ENCODE results near the gene ASB12.
"Not testable (repeated sequence)": the region's sequence is repeated elsewhere in the genome, so short reads cannot be mapped to it uniquely, and the experiment has no call there.

ASB12 gene

DNA sequence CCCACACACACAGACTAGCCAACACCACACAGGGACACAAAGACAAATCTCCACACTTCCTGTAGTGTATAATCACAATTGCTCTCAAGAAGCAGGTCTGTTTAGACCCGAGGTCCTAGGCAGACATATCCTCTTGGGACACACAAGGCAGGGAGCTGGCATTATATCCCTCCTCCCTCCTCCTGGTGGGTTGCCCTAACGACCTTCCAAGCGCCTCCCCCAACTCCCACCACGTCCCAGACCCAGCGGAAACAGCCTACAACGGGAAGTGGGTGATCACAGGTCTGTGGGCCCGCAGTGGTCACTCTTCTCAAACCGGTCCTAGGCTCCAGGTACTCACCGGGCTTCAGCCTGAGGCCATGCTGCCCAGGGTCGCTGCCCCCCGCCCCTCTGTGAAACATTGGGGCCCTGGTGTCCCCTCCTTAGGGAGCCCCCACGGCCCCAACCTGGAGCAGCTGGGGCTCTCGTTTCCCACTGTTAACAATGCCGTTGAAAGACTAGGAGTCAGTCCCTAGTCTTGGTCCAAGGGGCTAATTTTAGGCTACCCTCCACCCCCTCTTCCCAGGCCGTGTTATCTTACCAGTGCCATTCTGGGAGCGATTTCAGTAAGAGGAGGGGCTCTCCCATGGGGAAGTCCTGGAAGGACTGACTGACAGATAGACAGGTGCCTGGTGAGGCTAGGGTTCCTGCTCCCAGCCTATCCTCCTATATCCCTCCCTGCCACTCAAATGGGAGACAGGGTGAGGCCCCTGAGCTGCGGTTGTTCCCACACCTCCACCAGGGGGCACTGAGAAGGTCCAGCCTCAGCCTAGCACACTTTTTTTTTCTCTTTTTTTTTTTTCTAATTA, at the start of gene ASB12:
ASB12 (minus strand) TSS at position 485 of the 848 bp plus-strand sequence. CDS start 4,957 bp downstream, outside the sequence.
- Histone ChIP-seq H3K4me3 (no peak within 1 kb of the TSS), H3K27ac (no peak within 1 kb of the TSS)

GRCh38 chrX:64265265-64265664, 34.9 kb upstream of the ASB12 start:
- H3K27ac ChIP-seq, result no peak overlapping the region

DNA sequence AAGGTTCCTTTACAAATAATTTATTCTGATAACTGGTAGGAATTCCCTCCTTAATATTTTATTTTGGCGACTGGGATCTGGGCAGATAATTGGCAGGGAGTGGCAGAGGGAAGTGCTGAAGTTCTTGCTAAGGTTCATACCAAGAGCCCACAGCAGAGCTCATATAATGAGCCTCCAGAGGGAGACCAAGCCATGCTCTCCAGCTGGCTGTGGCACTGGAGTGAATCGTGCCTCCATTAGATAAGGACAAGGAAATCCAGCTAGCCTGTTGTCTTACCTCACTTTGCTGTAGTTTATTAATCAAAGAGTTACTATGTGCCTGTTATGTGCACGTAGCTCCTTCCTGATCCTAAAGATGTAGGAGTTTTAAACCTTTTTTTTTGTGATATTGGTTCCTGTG, 1.3 kb downstream of the ASB12 start:
- Histone ChIP-seq H3K27ac (no peak overlapping the region), H3K4me3 (no peak overlapping the region)

More at GRCh38 chrX:64265265-64265664, 34.9 kb upstream of the ASB12 start:
- no peak overlapping the region for H3K4me3 ChIP-seq

GRCh38 chrX:64218023-64218422, 12.4 kb downstream of the ASB12 start:
- Histone ChIP-seq H3K4me3 (no peak overlapping the region), H3K27ac (no peak overlapping the region)

- not testable (repeated sequence) for H3K4me3 ChIP-seq, H3K27ac ChIP-seq
Measured at GRCh38 chrX:64213989-64214388, 16.4 kb downstream of the ASB12 start.

DNA sequence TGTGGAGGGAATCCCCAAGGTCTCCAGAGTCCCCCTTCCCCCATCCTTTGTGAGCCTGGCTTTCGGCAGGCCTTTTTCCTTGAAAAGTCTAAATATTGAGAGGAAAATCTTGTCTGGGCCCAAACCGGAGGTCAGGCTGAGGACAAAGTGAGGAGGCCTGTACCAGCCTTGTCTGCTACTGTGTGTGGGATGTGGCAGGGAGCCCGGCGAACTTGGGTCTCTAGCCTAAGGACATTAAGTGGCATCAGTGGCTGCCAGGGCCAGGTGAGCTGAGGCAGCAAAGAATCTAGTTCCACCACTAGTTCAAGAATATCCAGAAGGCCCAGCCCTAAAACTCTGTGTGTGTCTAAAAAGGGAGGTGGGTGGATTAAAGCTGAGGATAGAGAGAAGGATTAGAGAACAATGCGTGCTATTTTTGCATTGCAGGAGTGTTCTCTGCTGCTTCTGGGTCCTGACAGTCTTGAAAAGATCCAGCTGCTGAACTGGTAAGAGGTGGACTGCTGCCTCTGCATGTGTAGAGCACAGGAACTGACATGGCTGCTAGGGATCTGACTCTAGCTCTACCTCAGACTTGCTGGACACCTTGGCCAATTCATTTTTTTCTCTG, 23.7 kb downstream of the ASB12 start:
- H3K27ac ChIP-seq, result peak overlapping the region in 20 of 21 experiments; percentile 48 to 92 (median 84)

GRCh38 chrX:64205735-64206501, 24.5 kb downstream of the ASB12 start:
- Histone ChIP-seq H3K27ac (peak overlapping the region; percentile 31 to 92 (median 84)), H3K4me3 (peak overlapping the region; percentile 50 to 67 (median 60))

More for the DNA sequence above, 23.7 kb downstream of the ASB12 start:
- H3K4me3 ChIP-seq, result peak overlapping the region in 6 of 7 experiments; percentile 51 to 67 (median 60)

DNA sequence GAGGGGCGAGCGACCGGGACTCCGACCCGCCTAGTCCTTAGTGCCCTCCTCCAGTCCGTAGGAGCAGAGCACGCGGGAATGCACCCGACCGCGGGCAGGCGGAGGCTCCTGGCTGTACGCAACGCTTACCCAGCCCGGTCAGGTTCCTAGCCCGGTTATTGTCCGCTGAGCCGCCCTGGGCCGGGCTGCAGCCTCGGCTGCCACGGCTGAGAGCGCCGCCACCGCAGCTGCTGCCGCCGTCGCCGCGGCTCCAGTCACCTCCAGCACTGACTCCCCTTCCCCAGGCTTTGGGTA, 25.0 kb downstream of the ASB12 start, which contains the start of gene AMER1:
AMER1 (minus strand) TSS at position 268 of the 294 bp plus-strand sequence. CDS start 12,422 bp downstream, outside the sequence.
- peak within 1 kb of the TSS; percentile 50 to 67 (median 60) for H3K4me3 ChIP-seq
- peak within 1 kb of the TSS; percentile 31 to 92 (median 84) for H3K27ac ChIP-seq

GRCh38 chrX:64204701-64205440, 25.5 kb downstream of the ASB12 start:
- H3K27ac ChIP-seq, result peak overlapping the region in 19 of 21 experiments; percentile 32 to 92 (median 84)
- H3K4me3 ChIP-seq, result peak overlapping the region; percentile 50 to 67 (median 60)

GRCh38 chrX:64204252-64204651, 26.2 kb downstream of the ASB12 start:
- peak overlapping the region; percentile 50 to 67 (median 60) for H3K4me3 ChIP-seq
- peak overlapping the region in 11 of 21 experiments; percentile 75 to 91 (median 85) for H3K27ac ChIP-seq

GRCh38 chrX:64202808-64203325, 27.5 kb downstream of the ASB12 start:
- Histone ChIP-seq H3K27ac (no peak overlapping the region), H3K4me3 (no peak overlapping the region)

DNA sequence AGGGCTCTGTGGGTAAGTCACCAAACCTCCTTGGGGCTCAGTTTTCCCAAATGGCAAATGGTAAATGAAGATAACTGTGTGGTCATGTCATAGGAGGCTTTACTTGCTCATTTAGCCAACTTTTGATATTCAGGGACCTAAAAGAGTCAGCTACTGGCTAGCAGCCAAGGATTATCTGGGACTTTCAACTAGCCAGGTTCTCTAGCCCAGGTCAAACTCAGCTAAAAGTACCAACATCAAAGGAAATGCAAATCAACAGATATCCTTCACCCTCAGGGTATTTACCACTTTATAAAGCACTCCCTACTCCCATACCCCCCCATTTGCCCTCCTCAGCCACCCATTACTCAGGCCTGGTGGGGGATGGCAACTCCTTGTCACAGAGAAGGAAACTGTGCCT, 32.4 kb downstream of the ASB12 start:
- no peak overlapping the region for H3K27ac ChIP-seq
- no peak overlapping the region for H3K4me3 ChIP-seq

DNA sequence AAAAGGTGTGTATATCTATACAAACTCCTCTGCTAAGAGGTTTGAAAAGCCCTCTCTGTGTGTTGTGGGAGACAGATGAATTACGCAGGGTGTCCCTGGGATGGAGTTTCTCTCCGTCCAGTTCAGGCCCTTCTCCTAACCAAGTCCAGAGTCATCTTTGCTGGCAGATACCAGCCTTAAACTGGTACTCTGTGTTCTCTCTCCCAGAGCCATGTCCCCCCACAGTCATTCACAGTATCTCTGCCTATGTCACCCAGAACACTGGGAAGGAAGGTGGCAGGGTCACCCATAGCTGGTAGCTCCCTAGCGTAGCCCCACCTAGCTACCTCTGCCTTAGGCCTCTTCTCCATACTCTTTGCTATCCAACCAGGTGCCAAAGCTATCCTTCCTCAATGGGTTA, 33.8 kb downstream of the ASB12 start:
- H3K27ac ChIP-seq, result no peak overlapping the region

GRCh38 chrX:64195862-64196261, 34.5 kb downstream of the ASB12 start:
- Histone ChIP-seq H3K4me3 (no peak overlapping the region), H3K27ac (no peak overlapping the region)

More for the DNA sequence above, 33.8 kb downstream of the ASB12 start:
- no peak overlapping the region for H3K4me3 ChIP-seq

DNA sequence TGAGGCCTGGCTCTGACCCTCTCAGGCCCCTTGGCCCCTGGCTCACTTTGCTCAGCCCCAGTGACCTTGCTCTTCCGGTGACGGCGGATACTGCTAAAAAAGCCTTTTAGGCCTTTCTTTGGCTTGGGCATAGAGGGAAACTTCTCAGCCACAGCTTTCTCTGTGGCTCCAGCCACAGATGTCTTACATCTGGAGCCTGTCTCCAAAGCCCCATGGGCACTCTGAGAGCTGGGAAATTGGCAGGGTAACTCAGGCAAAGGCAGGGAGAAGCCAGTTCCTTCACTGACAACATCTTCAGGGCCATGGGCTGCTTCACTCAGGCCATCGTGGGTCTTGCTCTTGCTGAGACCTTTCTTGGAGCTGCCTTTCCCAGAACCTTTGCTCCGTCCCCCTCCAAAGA, 37.7 kb downstream of the ASB12 start:
- Histone ChIP-seq H3K27ac (no peak overlapping the region), H3K4me3 (no peak overlapping the region)

DNA sequence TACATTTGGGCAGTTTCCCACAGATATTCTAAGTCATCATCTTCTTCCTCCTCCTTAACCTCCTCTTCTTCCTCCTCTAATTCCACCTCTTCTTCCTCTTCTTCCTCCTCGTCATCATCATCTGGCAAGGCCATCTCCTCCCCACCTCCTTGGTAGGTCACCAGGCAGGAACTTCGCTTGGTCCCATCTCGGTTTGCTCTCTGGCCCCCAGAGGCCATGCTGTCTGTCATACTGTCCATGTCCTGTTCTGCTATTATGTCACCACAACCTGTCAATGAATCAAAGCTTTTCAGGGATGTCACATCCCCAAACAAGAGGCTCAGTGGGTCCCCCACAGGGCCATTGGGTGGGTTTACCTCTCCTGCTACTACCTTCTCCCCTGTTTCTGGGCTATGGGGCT, 38.4 kb downstream of the ASB12 start:
- Histone ChIP-seq H3K27ac (no peak overlapping the region), H3K4me3 (no peak overlapping the region)

DNA sequence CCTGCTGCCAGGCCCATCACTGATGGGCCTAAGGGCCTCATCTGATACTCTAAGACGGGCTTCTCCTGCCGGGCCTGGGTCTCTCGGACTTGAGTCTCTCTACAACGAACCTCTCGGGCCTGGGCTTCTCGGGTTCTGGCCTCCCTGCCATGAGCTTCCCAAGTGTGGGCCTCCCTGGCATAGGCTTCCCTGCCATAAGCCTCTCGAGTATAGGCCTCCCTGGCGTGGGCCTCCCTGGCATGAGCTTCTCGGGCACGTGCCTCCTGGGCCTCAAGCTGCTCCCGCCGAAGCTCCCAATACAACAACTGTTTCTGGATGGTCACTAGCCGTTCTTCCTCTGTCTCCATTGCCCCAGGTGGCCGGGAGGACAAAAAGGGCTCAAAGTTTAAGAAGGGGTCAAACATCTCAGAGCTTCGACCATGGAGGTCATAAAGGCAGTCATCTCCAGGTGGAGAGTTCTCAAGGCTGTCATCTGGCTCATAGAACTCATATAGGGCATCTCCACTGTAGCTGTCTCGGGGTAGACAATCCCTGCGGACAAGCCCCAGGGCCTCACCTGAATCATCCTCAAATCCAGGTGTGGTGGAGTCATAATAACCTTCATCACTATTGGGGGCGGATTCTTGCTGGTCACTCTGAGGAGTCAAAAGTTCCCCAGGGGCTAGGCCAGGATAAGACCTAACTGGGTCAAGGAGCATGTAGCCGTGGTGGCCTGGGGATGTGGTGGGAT, 39.0 kb downstream of the ASB12 start:
- no peak overlapping the region for H3K27ac ChIP-seq
- no peak overlapping the region for H3K4me3 ChIP-seq

DNA sequence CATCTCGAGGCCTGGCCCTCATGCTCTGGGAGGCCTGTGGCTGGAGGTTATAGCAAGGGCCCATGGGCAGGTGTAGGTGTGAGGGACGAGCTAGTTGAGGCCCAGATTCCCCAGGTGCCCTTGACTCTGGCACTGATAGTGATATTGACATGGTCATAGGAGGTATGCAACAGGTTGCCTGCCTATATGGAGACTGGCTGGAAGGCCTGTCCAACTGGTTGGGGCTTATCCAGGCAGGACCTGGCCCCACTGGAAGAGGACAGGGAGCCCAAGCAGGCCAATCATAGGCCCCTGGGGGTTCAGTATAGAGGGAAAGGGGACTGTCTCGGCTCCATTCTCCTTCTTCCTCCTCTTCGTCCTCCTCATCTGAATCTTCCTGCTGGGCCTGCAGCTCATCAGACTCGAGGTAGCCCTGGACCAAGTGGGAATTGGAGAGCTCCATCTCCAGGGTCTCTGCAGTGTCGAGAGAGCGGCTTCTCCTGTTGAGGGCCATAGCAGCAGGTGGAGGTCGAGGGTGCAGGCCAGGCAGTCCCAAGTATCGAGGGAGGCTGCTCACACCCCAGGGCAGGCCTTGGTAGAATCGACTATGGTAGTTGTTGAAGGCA, 40.2 kb downstream of the ASB12 start:
- no peak overlapping the region for H3K4me3 ChIP-seq
- no peak overlapping the region for H3K27ac ChIP-seq

Data from skin epidermis (tissue), 12 donors.